HEK293 (cell line): ENCODE data around the gene APOC1.

Experiments
- CTCF ChIP-seq: fragments of 450-650 bp; formaldehyde crosslinking; IDR thresholded peaks from 2 replicates; pipeline ENCODE4 v1.5.1; 2016; ENCODE audit warnings: missing biosample characterization, missing genetic modification characterization
- KLF1 ChIP-seq: fragments of 450-650 bp; formaldehyde crosslinking; IDR thresholded peaks from 2 replicates; pipeline ENCODE4 v1.5.1; 2016; ENCODE audit warnings: missing biosample characterization, missing genetic modification characterization
- KLF10 ChIP-seq: fragments of 450-650 bp; IDR thresholded peaks from 2 replicates; pipeline ENCODE4 v1.5.1; 2018; ENCODE audit warnings: missing biosample characterization, mild to moderate bottlenecking, missing genetic modification characterization
- MEIS1 ChIP-seq: sonication (generic); formaldehyde crosslinking; IDR thresholded peaks from 2 replicates; pipeline ENCODE4 v1.8.1; 2022; ENCODE audit warnings: missing genetic modification reagents, mild to moderate bottlenecking, borderline replicate concordance
- REPIN1 ChIP-seq: fragments of 450-650 bp; formaldehyde crosslinking; IDR thresholded peaks from 2 replicates; pipeline ENCODE4 v1.5.1; 2017; ENCODE audit warnings: missing biosample characterization, missing genetic modification characterization, low read depth
- TSHZ1 ChIP-seq: fragments of 450-650 bp; formaldehyde crosslinking; IDR thresholded peaks from 2 replicates; pipeline ENCODE4 v1.5.1; 2016; ENCODE audit warnings: missing biosample characterization, missing genetic modification characterization, borderline replicate concordance
- ZBTB20 ChIP-seq: fragments of 450-650 bp; formaldehyde crosslinking; IDR thresholded peaks from 2 replicates; pipeline ENCODE4 v1.5.1; 2016; ENCODE audit warnings: missing biosample characterization, missing genetic modification characterization
- ZNF530 ChIP-seq: fragments of 450-650 bp; formaldehyde crosslinking; IDR thresholded peaks from 2 replicates; pipeline ENCODE4 v1.5.1; 2016; ENCODE audit warnings: low read depth, missing biosample characterization, missing genetic modification characterization

- TF ChIP-seq CTCF (tag by site-specific recombination) (no peak), REPIN1 (tag by site-specific recombination) (no peak), TSHZ1 (tag by site-specific recombination) (no peak), KLF1 (tag by site-specific recombination) (no peak), ZBTB20 (tag by site-specific recombination) (no peak), KLF10 (tag by site-specific recombination) (no peak), MEIS1 (CRISPR knock-in tag) (no peak), ZNF530 (no peak)
Measured at GRCh38 chr19:44908836-44909261, 5.6 kb upstream of the APOC1 start.
